Keratinocyte (primary cell): ENCODE measurements around the gene VAT1L. TPM values are rescaled to one million over a fixed set of nuclear protein-coding genes. Genes with fewer than 3 reads are reported as not detected.

Experiments used
- DNase-seq: peaks from one replicate; pipeline ENCODE4 v3.0.0-alpha.2; 2011; ENCODE audit warnings: low read depth, missing footprints, low spot score
- FAIRE-seq: peaks from 2 replicates; lab custom pipeline; 2011; peaks lifted over from hg19 to GRCh38; lab: Jason Lieb, UNC
- H2AFZ ChIP-seq: 2 replicates; pipeline ENCODE4 v1.6.0; 2012; ENCODE audit warnings: low read length, control low read depth, inconsistent platforms; ENCODE audit not compliant: control insufficient read depth
- H3K27ac ChIP-seq: 2 replicates; pipeline ENCODE4 v1.5.1; 2011; ENCODE audit warnings: low read length; ENCODE audit not compliant: control insufficient read depth, insufficient read depth
- H3K27me3 ChIP-seq: 3 replicates; pipeline ENCODE4 v1.6.0; 2011; ENCODE audit warnings: low read length; ENCODE audit not compliant: control insufficient read depth, insufficient read depth; ENCODE audit errors: extremely low read depth
- H3K36me3 ChIP-seq, 2 experiments: 2 replicates in 1 of 2; 3 replicates in 1 of 2; pipeline ENCODE4 v1.5.1; 2011; ENCODE audit warnings: low read length in 2 of 2, mild to moderate bottlenecking in 1 of 2; ENCODE audit not compliant: control insufficient read depth in 2 of 2, insufficient read depth in 2 of 2; ENCODE audit errors: extremely low read depth in 1 of 2
- H3K4me1 ChIP-seq: 3 replicates; pipeline ENCODE4 v1.5.1; 2011; ENCODE audit warnings: low read length; ENCODE audit not compliant: control insufficient read depth, insufficient read depth; ENCODE audit errors: extremely low read depth
- H3K4me2 ChIP-seq: 3 replicates; pipeline ENCODE4 v1.6.0; 2011; ENCODE audit warnings: low read depth, low read length; ENCODE audit not compliant: control insufficient read depth, insufficient read depth; ENCODE audit errors: extremely low read depth
- H3K4me3 ChIP-seq, 3 experiments: fragments of 200-600 bp in 1 of 3; sonication (generic) in 1 of 3; 2 replicates in 2 of 3; 3 replicates in 1 of 3; pipeline ENCODE4 v1.5.1; 2011 to 2016; ENCODE audit warnings: low read length in 3 of 3, mild to moderate bottlenecking in 3 of 3, control low read depth in 2 of 3, inconsistent platforms in 1 of 3, low read depth in 1 of 3, mixed read lengths in 1 of 3, mixed run types in 1 of 3, moderate library complexity in 1 of 3; ENCODE audit not compliant: control insufficient read depth in 2 of 3, insufficient read depth in 2 of 3; ENCODE audit errors: extremely low read depth in 1 of 3
- H3K79me2 ChIP-seq: 2 replicates; pipeline ENCODE4 v1.6.0; 2012; ENCODE audit warnings: low read length; ENCODE audit not compliant: control insufficient read depth, insufficient read depth
- H3K9ac ChIP-seq: 3 replicates; pipeline ENCODE4 v1.6.0; 2011; ENCODE audit warnings: low read length; ENCODE audit not compliant: control insufficient read depth, insufficient read depth; ENCODE audit errors: extremely low read depth
- H3K9me1 ChIP-seq: 3 replicates; pipeline ENCODE4 v1.6.0; 2011; ENCODE audit warnings: low read length; ENCODE audit not compliant: control insufficient read depth, insufficient read depth; ENCODE audit errors: extremely low read depth
- H3K9me3 ChIP-seq: 2 replicates; pipeline ENCODE4 v1.5.1; 2012; ENCODE audit warnings: low read depth, low read length; ENCODE audit not compliant: control insufficient read depth
- H4K20me1 ChIP-seq: 3 replicates; pipeline ENCODE4 v1.6.0; 2011; ENCODE audit warnings: low read length; ENCODE audit not compliant: control insufficient read depth, insufficient read depth; ENCODE audit errors: extremely low read depth
- EZH2 ChIP-seq: IDR thresholded peaks from one replicate; pipeline ENCODE4 v1.6.1; 2012; ENCODE audit warnings: inconsistent platforms, mild to moderate bottlenecking, low read length, moderate library complexity
- dilution Hi-C: fragments of 300-500 bp; cut with MboI; formaldehyde crosslinking; loops from one replicate; pipeline ENCODE4 v1.7.0; 2020; ENCODE audit warnings: low sequenced_read_pairs; ENCODE audit not compliant: extremely low pct_ligation_motif_present
- polyA plus RNA-seq, 5 experiments: library from polyadenylated mRNA; depleted of rRNA in 3 of 5; stranded (reverse) in 3 of 5; stranded (forward) in 1 of 5; unstranded in 1 of 5; fragments of >200 nt; gene quantifications; 1 replicate in 1 of 5; 2 replicates in 3 of 5; 3 replicates in 1 of 5; pipeline versions ENCODE4 v1.2.1 to v1.2.3, GENCODE V29; 2011 to 2012; ENCODE audit warnings: missing spikeins in 2 of 5, low read depth in 1 of 5, low replicate concordance in 1 of 5
- TF ChIP-seq, protein P1 (sequence below), 3 experiments: IDR thresholded peaks in 1 of 3; conservative IDR thresholded peaks in 1 of 3; optimal IDR thresholded peaks in 1 of 3; 2 replicates in 2 of 3; 3 replicates in 1 of 3; pipeline versions ENCODE3 to v1.5.1; 2011; ENCODE audit warnings: low read length in 3 of 3, mild to moderate bottlenecking in 3 of 3, moderate library complexity in 2 of 3, control low read depth in 1 of 3, inconsistent platforms in 1 of 3; ENCODE audit not compliant: insufficient read depth in 2 of 3; ENCODE audit errors: extremely low read depth in 1 of 3

VAT1L gene
- polyA plus RNA-seq, 1 donor (not counting 4 experiments of a cell fraction or from before 2014, with no cell fraction given) = not detected

- FAIRE-seq (no peak), DNase-seq (no peak)
- Histone ChIP-seq H3K4me1 (no peaks in the 10 kb centered on the region), H4K20me1 (no peaks in the 10 kb centered on the region), H3K27me3 (no peaks in the 10 kb centered on the region), H3K9me1 (no peaks in the 10 kb centered on the region), H3K9me3 (no peaks in the 10 kb centered on the region), H3K4me3 (no peak within 1 kb of the TSS), H2AFZ (no peak within 1 kb of the TSS), H3K27ac (no peak within 1 kb of the TSS), H3K9ac (no peak within 1 kb of the TSS), H3K36me3 (no peaks in the 10 kb centered on the region), H3K4me2 (no peak within 1 kb of the TSS), H3K79me2 (no peaks in the 10 kb centered on the region)
- TF ChIP-seq, protein P1, sequence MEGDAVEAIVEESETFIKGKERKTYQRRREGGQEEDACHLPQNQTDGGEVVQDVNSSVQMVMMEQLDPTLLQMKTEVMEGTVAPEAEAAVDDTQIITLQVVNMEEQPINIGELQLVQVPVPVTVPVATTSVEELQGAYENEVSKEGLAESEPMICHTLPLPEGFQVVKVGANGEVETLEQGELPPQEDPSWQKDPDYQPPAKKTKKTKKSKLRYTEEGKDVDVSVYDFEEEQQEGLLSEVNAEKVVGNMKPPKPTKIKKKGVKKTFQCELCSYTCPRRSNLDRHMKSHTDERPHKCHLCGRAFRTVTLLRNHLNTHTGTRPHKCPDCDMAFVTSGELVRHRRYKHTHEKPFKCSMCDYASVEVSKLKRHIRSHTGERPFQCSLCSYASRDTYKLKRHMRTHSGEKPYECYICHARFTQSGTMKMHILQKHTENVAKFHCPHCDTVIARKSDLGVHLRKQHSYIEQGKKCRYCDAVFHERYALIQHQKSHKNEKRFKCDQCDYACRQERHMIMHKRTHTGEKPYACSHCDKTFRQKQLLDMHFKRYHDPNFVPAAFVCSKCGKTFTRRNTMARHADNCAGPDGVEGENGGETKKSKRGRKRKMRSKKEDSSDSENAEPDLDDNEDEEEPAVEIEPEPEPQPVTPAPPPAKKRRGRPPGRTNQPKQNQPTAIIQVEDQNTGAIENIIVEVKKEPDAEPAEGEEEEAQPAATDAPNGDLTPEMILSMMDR (optimal IDR thresholded peaks at IDR 0.05 in 1 of 3, IDR thresholded peaks at IDR 0.05 in 1 of 3, conservative IDR thresholded peaks at IDR 0.05 in 1 of 3; ENCODE audit: extremely low read depth in 1 of 3, insufficient read depth in 2 of 3, low read length in 3 of 3) = no peak
- TF ChIP-seq EZH2 = no peak
- dilution Hi-C loops = no loop called here
Observed at GRCh38 chr16:78022347-78023060, 234.1 kb downstream of the VAT1L start, which contains the start of gene CLEC3A. TSS of gene CLEC3A (plus strand) at chr16:78022548. CDS start at chr16:78022627, 79 bp downstream.

DNA sequence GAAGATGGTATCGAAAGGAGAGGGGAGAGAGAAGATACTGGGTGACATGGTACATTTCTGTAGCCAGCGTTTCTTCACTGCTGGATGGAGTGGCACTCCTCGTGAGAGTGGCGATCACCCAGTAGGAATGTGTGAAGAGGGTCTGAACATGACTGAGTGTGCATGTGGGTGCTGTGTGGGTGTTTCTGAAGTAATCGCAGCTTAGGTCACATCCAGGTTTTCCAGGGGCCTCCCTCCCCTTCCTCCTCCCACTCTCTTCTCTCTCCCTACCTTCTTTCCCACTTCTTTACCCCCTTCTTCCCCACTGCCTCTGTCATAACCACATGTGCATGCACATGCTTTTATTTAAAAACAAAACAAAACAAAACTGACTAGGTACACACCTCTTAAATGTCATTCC lies 235.8 kb downstream of the VAT1L start:
- TF ChIP-seq EZH2 = no peak
- TF ChIP-seq, protein P1 (optimal IDR thresholded peaks at IDR 0.05 in 1 of 3, IDR thresholded peaks at IDR 0.05 in 1 of 3, conservative IDR thresholded peaks at IDR 0.05 in 1 of 3; ENCODE audit: extremely low read depth in 1 of 3, insufficient read depth in 2 of 3, low read length in 3 of 3) = no peak
- dilution Hi-C loops = no loop called here

More for the DNA sequence above, 235.8 kb downstream of the VAT1L start:
- H4K20me1 ChIP-seq = no peaks in the 10 kb centered on the region
- H3K79me2 ChIP-seq = no peaks in the 10 kb centered on the region
- FAIRE-seq (no peak), DNase-seq (no peak)
- H3K36me3 ChIP-seq = no peaks in the 10 kb centered on the region
- H3K9ac ChIP-seq = no peak overlapping the region
- H3K27ac ChIP-seq = no peak overlapping the region
- H3K27me3 ChIP-seq = no peaks in the 10 kb centered on the region
- no peaks in the 10 kb centered on the region for H3K4me1 ChIP-seq
- no peak overlapping the region for H3K4me3 ChIP-seq
- no peaks in the 10 kb centered on the region for H3K9me3 ChIP-seq
- no peak overlapping the region for H3K4me2 ChIP-seq
- no peaks in the 10 kb centered on the region for H3K9me1 ChIP-seq
- no peak overlapping the region for H2AFZ ChIP-seq
